Measurements from ENCODE around the gene THAP4. TPM values are rescaled to one million over a fixed set of nuclear protein-coding genes. Genes with fewer than 3 reads are reported as not detected.
A peak's percentile ranks its signal among the peaks of the same experiment; 100 is the strongest.

The THAP4 gene
- total RNA-seq, 1 donor from 2014 or later: 84.5 TPM

DNA sequence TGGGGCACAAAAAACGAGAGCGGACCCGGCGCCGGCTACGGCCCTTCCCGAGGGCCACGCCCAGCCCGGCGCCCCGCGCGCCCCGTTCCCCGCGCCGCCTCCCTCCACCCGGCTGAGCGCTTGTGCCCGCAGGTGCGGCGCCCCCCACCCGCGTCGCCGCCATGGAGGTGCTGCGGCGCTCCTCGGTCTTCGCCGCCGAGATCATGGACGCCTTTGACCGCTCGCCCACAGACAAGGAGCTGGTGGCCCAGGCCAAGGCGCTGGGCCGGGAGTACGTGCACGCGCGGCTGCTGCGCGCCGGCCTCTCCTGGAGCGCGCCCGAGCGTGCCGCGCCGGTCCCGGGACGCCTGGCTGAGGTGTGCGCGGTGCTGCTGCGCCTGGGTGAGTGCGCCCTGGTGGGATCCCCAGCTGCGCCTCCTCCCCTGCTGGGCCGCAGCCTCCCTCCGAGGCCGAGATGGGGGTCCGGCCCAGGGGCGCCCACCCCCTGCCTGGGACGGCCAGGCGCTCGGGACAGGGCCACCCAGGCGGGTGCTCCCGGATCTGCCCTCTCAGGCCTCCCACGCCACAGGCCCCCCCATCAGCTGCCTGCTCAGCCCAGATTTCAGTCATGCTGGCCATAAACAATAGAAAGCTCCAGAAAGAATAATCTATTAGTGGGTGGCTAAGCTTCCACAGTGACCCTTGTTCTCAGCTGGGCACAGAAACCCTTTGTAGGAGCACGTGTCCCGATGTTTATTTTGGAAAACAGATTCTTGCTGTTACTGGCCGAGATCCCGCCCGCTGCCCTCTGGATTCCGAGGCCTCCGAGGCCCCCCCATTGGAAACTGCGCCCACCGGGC is 77.4 kb downstream of the THAP4 start:
- intact Hi-C loops (cut with micrococcal nuclease): no loop called here
- DNase-seq (no peak), ATAC-seq (peak; percentile 57)

DNA sequence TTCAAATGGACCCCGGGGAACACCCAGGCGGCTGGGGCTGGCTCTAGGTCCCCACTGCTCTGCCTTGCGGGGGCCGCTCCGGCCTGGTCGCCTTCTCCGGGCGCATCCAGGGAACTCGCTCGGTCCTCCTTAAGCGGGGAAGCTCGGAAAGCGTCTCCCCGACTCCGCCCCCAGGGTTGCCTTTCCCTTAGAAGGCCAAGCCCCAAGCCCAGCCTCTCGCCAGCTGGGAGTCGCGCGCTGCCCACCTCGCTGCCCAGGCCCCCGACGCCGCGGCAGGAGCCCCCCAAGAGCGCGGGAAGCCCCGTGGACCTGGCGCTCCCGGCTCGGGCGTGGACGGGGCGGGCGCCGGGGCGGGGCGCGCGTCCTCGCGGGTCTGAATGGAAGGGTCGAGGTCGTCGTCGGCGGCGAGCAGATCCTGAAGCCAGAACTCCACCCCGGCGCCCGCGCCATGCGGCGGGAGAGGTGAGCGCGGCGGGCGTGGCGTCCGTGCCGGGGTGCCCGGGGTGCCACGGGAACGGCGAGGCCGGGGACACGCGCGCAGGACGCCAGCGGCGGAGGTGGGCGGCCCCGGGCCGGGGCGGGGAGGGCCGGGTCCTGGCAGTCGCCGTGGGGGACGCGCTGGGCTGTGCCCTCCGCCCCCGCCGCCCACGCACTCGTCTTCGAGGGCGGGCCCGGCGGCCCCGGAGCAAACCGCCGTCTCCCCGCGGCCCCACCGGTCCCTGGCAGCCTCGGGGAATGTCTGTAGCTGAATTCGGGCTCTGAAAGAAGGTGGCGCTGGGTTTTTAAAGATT is 78.2 kb downstream of the THAP4 start, which contains the start of gene BOK:
Gene BOK, plus strand, starts transcription at position 214 of the 791 bp plus-strand sequence. CDS start 739 bp downstream, outside the sequence.
- intact Hi-C loops (cut with micrococcal nuclease): no loop called here
- ATAC-seq (peak; percentile 51), DNase-seq (peak; percentile 68)

- intact Hi-C loops (cut with micrococcal nuclease): no loop called here
- no peak for ATAC-seq
- no peak for DNase-seq
Measured at GRCh38 chr2:241556746-241557145, 80.2 kb downstream of the THAP4 start.

GRCh38 chr2:241555711-241556110 is 81.2 kb downstream of the THAP4 start:
- DNase-seq: no peak
- no peak for ATAC-seq
- intact Hi-C loops (cut with micrococcal nuclease): no loop called here

- intact Hi-C loops (cut with micrococcal nuclease): no loop called here
- no peak for ATAC-seq
- DNase-seq: no peak
Measured at GRCh38 chr2:241554610-241555322, 82.2 kb downstream of the THAP4 start.

DNA sequence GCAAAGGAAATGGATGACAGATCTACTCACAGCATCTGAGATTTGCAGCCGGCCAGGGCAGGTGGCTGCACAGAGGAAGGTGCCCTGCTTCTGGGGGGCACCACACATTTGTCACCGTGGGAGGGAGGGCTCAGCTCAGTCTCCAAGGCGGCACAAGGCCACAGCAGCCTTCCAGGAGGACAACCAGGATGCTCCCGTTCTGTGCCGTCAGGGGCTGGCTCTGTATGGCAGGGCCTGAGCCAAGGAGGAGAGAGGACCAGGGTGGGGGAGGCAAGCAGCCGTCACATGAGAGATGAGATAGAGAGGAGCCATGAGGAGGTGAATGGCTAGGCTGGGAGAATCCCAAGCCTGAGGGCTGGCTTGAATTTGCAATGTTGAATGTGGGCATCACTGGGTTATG is 83.0 kb downstream of the THAP4 start:
- DNase-seq: no peak
- intact Hi-C loops (cut with micrococcal nuclease): no loop called here
- ATAC-seq: no peak

DNA sequence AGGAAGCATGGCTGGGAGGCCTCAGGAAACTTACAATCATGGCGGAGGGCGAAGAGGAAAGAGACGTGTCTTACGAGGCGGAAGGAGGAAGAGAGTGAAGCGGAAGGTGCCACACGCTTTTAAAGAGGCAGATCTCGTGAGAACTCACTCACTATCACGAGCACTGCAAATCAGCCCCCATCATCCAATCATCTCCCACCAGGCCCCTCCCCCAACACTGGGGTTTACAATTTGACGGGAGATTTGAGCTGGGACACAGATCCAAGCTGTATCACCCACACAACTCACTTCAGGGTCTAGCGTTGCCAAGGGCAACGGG is 83.5 kb downstream of the THAP4 start:
- DNase-seq: no peak
- ATAC-seq: no peak
- intact Hi-C loops (cut with micrococcal nuclease): no loop called here

GRCh38 chr2:241551998-241552737 is 84.8 kb downstream of the THAP4 start:
- intact Hi-C loops (cut with micrococcal nuclease): no loop called here
- ATAC-seq (peak; percentile 69), DNase-seq (no peak)

DNA sequence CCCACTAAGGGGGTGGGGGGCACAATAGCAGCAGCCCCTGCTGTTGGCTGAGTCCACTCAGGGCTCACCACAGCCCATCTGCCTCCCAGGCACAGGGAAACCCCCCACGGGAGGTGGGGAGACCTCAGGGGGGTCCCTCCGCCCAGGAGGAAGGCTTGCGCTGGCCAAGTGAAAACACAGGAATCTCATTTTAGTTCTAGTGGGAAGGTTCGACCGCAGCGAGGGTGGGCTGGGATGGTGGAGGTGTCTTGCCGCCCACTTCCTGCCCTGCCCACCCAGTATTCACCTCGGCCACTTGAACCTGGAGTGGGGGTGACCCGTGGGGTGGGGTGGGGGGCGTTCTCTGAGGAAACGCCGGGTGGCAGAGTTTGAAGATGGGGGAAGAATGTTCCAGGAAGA is 85.4 kb downstream of the THAP4 start:
- ATAC-seq (no peak), DNase-seq (no peak)
- intact Hi-C loops (cut with micrococcal nuclease): no loop called here

GRCh38 chr2:241550616-241551580 is 86.1 kb downstream of the THAP4 start:
- no peak for DNase-seq
- intact Hi-C loops (cut with micrococcal nuclease): no loop called here
- no peak for ATAC-seq

- no peak for DNase-seq
- no peak for ATAC-seq
- intact Hi-C loops (cut with micrococcal nuclease): no loop called here
Measured at GRCh38 chr2:241548451-241548835, 88.5 kb downstream of the THAP4 start.

DNA sequence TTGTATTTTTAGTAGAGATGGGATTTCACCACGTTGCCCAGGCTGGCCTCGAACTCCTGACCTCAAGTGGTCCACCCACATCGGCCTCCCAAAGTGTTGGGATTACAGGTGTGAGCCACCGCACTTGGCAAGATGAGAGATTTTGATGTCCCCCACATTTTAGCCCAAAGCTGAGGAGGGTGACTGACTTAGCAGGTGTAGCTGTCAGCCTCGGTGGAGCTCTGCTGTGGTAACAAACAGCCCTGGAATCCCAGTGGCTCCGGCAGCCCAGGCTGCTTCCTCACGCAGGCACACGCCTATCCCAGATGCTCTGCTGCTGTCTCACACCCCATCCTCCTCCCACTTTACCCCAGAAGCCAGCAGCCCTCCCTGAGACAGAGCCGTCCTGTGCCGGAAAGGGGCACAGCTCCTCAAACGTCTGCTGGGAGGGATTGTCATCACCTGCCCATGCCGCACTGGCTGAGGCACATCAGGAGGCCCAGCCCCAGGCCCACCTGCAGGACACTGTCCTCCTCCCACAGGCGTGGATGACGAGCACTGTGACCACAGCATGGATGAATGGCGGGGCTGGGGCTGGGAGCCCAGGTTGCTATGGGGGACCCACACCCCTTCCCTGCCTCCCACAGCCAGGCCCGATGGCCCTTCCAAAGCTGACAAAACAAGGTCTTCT is 89.0 kb downstream of the THAP4 start:
- no peak for DNase-seq
- intact Hi-C loops (cut with micrococcal nuclease): no loop called here
- no peak for ATAC-seq

GRCh38 chr2:241546771-241547498 is 90.0 kb downstream of the THAP4 start:
- ATAC-seq (no peak), DNase-seq (peak; percentile 23)
- intact Hi-C loops (cut with micrococcal nuclease): no loop called here

GRCh38 chr2:241545523-241546473 is 91.2 kb downstream of the THAP4 start:
- ATAC-seq (no peak), DNase-seq (peak; percentile 10)
- intact Hi-C loops (cut with micrococcal nuclease): no loop called here

DNA sequence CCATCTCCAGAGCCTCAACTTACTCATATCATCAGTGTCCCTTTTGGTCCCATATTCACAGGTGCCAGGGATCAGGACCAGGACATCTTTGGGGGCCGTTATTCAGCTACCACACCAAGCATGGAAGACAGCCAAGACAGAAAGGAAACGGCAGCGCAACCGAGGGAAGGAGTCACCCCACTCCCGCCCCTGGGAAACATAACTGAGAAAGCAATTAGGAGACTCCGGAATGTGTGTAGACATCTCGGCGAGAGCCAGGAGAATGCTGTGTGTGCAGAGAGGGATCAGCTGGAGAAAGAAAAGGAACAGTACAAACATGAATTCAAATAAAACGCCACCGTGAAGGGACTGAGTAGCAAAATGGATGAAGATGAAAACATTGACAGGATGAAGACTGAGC is 91.9 kb downstream of the THAP4 start:
- ATAC-seq (no peak), DNase-seq (peak; percentile 10)
- intact Hi-C loops (cut with micrococcal nuclease): no loop called here

DNA sequence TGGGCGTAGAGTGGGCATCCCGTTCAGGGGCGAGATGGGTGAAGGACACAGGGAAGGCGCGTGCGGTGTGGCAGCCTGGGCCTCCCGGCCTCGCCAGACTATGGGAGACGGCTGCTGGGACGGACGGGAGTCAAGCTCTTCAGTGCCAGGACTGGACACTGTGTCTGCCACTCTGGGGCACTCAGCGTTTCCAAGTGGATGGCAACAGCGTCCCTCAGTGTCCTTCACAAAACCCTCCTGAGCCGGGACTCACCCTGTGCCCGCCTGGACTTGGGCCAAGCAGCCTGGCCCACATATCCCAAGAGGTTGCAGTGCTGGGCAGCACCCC is 94.7 kb downstream of the THAP4 start:
- intact Hi-C loops (cut with micrococcal nuclease): no loop called here
- DNase-seq: peak; percentile 53
- ATAC-seq: peak; percentile 58
